GM18909 (cell line): ENCODE data around the gene AP1M1.
"Not testable (repeated sequence)": the region's sequence is repeated elsewhere in the genome, so short reads cannot be mapped to it uniquely, and the experiment has no call there.

Experiments used
- ATAC-seq: cut with Tn5 transposase; IDR thresholded peaks from one replicate; pipeline ENCODE4 v1.9.1; 2021; ENCODE audit warnings: mild to moderate bottlenecking; ENCODE audit not compliant: unreplicated experiment, poor library complexity

Gene AP1M1

GRCh38 chr19:16258440-16258903 is 60.8 kb downstream of the AP1M1 start:
- ATAC-seq: no peak

DNA sequence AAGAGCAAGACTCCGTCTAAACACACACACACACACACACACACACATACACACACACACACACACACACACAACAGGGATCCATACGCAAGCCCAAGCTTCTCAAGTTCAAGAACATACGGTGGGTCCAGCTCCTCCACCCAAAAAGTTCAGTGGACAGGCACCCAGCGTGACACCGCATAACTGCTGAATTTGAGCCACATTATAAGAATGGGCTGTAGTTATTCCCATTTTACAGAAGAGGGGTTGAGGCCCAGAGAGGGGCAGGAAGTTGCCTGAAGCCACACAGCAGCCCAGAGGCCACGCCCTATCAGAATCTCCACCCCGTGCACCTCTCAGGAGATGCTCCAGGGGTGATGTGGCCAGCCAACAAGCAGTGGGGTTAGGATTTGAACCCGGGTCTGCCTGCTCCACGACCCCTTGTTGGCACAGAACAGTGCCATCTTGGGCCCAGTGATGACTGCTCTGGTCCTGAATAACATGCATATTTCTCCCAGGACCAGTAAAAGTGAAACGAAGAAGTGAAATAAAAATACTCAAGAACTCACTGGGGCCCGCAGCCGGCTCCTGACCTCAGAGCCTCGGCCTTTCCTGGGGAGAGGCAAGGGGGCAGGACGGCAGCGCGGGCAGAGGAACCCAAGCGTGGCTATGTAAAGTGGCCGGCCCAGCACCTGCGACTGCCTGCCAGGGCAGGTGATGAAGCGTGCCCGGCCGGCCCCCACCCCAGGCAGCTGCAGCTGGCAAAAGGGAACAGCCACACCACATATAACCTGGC is 61.9 kb downstream of the AP1M1 start:
- ATAC-seq: peak; percentile 76

GRCh38 chr19:16260160-16260811 is 62.6 kb downstream of the AP1M1 start:
- ATAC-seq: no peak

DNA sequence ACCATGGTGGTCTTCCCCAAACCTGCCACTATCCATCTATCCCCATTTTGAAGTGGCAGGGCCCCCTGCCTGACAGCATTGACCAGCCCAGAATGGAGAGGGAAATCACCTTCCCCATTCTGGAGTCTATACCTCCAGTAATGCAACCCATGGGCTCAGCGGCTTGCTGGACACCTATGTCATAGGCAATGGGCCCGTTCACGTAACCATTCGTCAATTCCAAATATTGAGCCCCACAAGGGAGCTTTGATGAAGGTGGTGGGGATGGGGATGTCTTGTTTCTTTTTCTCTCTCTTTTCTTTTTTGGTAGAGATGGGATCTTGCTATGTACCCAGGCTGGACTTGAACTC is 63.1 kb downstream of the AP1M1 start:
- no peak for ATAC-seq

DNA sequence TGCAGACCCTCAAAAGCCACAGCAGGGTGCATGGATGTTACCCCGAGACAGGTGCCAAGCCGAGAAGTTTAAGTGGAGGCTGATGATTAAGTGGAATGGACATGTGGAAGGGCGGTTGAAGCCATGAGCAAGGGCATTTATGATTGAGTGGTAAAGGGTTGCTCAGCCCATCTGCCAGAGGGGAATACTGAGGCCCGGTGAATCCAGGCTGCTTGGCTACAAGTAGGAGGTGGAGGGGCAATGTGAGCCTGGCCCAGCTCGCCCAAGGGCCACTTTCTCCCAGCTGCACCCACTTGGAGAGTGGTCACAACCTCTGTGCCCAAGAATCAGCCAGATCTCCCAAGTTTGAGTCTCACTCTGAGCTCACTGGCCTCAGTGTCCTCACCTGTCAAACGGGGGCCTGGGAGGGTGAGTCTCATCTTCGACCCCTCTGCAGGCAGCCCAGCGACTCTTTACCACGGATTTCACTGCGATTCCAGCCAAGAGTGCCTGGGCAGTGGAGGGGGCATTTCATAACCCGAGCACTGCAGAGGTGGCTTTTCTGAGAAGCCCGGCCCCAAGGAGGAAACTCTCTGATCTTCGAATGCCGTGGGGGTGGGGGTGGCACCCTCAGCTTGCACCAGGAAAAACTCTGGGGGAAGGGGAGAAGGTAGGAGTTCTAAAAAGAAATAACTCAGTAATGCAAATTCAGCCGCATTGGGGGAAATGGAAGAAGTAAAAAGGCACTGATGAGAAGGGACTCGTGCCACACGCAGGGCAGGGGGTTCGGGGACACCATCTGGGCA is 64.1 kb downstream of the AP1M1 start:
- no peak for ATAC-seq

DNA sequence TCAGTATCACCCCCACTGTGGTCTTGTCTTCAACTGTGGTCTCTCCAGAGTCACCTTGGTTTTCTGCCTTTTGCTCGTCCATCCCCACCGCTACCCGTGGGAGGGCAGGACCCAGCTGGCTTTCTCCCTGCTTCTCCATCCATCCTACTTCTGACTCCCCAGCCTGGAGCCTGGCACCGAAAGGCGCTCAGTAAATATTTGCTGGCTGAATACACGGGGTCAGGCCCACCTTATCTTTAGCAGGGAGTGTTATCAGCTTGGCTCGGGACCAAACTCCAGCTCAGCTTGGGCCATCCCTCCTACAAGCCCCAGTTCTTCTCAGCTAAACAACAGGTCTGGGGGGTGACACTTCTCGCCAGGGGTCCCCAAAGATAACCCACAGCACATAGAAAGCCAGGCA is 64.9 kb downstream of the AP1M1 start:
- no peak for ATAC-seq

DNA sequence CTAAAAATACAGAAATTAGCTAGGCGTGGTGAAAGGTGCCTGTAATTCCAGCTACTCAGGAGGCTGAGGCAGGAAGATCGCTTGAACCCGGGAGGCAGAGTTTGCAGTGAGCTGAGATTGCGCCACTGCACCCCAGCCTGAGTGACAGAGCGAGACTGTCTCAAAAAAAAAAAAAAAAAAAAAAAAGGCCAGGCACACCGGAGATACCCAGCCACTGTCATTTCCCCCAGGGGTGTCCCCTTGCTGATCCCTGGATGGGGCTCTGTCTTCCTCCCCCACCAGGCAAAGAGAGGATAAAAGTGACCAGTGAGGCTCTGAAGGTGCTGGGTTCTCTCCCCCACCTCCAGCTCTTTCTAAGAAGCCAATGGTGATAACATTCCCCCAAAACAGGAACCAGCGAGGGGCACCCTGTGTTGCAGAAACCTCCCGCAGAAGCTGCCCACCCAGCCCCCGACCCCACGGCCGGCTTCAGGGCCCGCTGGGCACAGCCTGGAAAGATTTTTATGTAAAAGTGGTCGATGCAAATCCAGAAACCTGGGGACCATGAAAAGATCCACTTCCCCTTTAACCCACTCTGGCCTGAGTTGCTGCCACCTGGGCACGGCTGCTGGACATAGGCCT is 65.5 kb downstream of the AP1M1 start:
- ATAC-seq: no peak

- ATAC-seq: no peak
Observed at GRCh38 chr19:16265205-16265604, 67.5 kb downstream of the AP1M1 start.

DNA sequence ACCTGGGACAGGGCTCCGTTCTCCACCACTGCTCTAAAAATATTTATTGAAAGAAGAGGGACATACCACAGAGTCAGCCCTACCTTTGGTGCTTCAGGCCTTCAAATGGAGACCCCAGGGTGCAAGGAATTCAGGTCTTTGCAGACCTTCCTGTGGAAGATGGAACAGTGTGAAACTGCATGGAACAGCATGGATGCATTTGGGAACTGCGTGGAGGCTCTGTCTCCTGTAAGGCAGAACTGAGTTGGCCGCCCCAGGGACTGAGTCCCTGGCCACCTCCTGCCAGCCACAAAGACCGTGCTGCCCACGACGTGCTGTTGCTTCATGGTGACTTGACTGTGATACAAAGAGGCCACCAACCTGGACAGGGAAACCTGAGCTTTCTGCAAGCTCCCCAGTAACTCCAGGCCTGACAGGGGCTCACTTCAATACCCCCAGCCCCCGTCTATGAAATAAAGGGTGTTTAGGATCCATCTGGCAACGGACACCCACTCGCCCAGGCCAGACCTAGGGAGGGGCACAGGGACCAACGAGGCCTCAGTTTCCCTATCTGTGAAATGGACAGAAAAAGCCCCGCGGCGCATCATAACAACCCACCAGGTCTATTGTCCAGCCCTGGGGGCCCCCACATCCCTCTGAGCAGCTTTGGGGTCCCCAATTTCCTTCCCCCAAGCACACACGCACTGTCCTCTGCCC is 68.3 kb downstream of the AP1M1 start:
- ATAC-seq: no peak

- no peak for ATAC-seq
Observed at GRCh38 chr19:16266586-16266942, 68.9 kb downstream of the AP1M1 start.

- no peak for ATAC-seq
Observed at GRCh38 chr19:16268676-16269319, 71.1 kb downstream of the AP1M1 start.

GRCh38 chr19:16272945-16273344 is 75.2 kb downstream of the AP1M1 start:
- no peak for ATAC-seq

DNA sequence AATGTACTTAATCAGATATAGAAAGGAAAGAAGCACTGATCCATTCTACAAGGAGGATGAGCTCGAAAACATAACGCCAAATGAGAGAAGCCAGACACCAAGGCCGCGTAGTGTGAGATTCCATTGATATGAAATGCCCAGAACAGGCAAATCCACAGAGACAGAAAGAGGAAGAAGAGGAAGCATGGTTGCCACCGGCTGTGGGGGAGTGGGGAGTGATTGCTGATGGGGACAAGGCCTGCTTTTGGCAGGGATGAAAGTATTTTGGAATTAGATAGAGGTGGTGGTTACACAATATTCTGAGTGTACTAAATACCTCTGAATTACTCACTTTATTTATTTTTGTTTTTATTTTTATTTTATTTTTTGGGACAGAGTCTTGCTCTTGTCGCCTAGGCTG is 76.7 kb downstream of the AP1M1 start:
- ATAC-seq: no peak

DNA sequence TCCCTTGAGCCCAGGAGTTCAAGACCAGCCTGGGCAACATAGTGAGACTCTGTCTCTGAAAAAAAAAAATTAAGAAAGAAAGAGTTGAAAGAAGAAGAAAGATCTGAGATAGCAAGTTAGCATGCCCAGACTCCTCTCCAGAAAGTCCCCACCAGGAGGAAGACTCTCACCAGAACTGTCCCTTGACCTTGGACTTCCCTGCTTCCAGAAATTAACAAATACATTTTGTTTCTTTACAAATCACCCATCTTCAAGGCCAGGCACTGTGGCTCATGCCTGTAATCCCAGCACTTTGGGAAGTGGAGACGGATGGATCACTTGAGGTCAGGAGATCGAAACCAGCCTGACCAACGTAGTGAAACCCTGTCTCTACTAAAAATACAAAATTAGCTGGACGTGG is 82.6 kb downstream of the AP1M1 start:
- no peak for ATAC-seq

GRCh38 chr19:16281743-16282142 is 84.0 kb downstream of the AP1M1 start:
- no peak for ATAC-seq

- ATAC-seq: no peak
Observed at GRCh38 chr19:16283210-16284061, 85.7 kb downstream of the AP1M1 start.

DNA sequence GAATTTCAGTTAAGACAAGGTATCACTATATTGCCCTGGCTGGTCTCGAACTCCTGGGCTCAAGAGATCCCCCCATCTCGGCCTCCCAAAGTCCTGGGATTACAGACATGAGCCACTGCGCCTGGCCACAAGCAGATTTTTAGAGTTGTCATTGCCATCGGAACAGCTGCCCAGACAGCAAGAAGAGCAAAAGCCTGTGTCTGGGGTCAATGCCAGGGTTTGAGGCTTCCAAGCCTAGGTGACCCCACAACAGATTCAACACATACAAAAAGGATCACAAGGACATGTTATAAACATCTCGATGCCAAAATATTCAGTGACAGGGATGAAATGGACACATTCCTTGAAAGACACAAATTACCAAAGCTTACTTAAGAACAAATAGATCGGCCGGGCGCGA is 86.8 kb downstream of the AP1M1 start:
- no peak for ATAC-seq

- not testable (repeated sequence) for ATAC-seq
Observed at GRCh38 chr19:16285079-16285478, 87.4 kb downstream of the AP1M1 start.
